Progenitor cell of endocrine pancreas (in vitro differentiated cells): ENCODE measurements around the gene NFATC2. TPM values are rescaled to one million over a fixed set of nuclear protein-coding genes. Genes with fewer than 3 reads are reported as not detected.

Experiments
- DNase-seq: peaks from one replicate; pipeline ENCODE4 v3.0.0; 2021; ENCODE audit warnings: low spot score; ENCODE audit not compliant: unreplicated experiment
- H3K27ac Mint-ChIP-seq: 2 replicates; pipeline ENCODE4 v1.8.0; 2021; ENCODE audit warnings: mild to moderate bottlenecking, moderate library complexity, mixed read lengths
- H3K27me3 Mint-ChIP-seq: 2 replicates; pipeline ENCODE4 v1.8.0; 2021; ENCODE audit warnings: mixed read lengths
- H3K36me3 Mint-ChIP-seq: 2 replicates; pipeline ENCODE4 v1.8.0; 2022; ENCODE audit warnings: mixed read lengths; ENCODE audit not compliant: insufficient read depth
- H3K4me1 Mint-ChIP-seq: 2 replicates; pipeline ENCODE4 v1.8.0; 2021; ENCODE audit warnings: low read depth, mixed read lengths
- H3K4me3 Mint-ChIP-seq: 2 replicates; pipeline ENCODE4 v1.8.0; 2021; ENCODE audit warnings: low read depth, mild to moderate bottlenecking, moderate library complexity, mixed read lengths
- H3K9me3 Mint-ChIP-seq: 2 replicates; pipeline ENCODE4 v1.8.0; 2021; ENCODE audit warnings: low read depth, mixed read lengths
- CTCF ChIP-seq: fragments of 200-600 bp; sonication (generic); IDR thresholded peaks from one replicate; pipeline ENCODE4 v1.5.0; 2021; ENCODE audit warnings: antibody characterized with exemption, mild to moderate bottlenecking; ENCODE audit not compliant: unreplicated experiment
- total RNA-seq: library from RNA; stranded (reverse); gene quantifications from 2 replicates; pipeline ENCODE4 v1.2.1, GENCODE V29; 2021

Gene NFATC2
- total RNA-seq, 1 donor from 2014 or later: 11.2 TPM

DNA sequence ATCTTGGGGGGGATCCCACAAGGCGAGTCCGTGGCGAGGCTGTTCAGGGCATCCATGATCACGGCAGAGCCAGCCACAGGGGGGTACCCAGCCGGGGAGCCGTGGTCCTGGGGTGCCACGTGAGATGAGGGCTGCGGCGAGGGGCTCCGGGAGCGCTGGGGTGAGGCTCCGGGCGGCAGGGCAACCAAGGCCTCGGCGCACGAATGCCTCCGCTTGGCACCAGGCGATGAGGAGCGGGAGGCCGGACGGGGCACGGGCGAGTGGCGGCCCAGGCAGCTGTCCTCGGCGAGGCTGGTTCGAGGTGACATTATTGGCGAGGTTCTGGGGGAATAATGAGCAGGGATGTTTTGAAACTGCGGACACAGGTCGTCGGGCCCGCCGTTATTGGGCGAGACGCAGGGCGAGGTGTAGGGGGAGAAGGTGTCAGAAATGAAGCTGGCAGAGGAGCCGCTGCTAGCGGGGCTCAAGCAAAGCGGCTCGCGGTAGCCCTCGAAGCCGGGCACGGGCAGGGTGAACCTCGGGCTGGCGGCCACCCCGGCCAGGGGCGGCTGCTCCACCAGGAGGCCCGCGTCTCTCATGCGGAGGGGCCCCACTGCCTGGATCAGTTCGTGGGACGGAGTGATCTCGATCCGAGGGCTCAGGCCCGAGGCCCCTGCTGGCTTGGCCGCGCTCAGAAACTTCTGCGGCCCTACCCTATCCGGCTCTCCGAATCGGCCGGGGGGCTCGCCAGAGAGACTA is 19.1 kb downstream of the NFATC2 start:
- no peaks in the 10 kb centered on the region for H3K27me3 Mint-ChIP-seq
- no peaks in the 10 kb centered on the region for H3K9me3 Mint-ChIP-seq
- H3K27ac Mint-ChIP-seq: no peak overlapping the region
- no peak for DNase-seq
- TF ChIP-seq CTCF: no peak
- H3K4me3 Mint-ChIP-seq: no peak overlapping the region
- H3K4me1 Mint-ChIP-seq: peaks cover 23% of the 10 kb centered on the region
- H3K36me3 Mint-ChIP-seq: peaks cover 16% of the 10 kb centered on the region

DNA sequence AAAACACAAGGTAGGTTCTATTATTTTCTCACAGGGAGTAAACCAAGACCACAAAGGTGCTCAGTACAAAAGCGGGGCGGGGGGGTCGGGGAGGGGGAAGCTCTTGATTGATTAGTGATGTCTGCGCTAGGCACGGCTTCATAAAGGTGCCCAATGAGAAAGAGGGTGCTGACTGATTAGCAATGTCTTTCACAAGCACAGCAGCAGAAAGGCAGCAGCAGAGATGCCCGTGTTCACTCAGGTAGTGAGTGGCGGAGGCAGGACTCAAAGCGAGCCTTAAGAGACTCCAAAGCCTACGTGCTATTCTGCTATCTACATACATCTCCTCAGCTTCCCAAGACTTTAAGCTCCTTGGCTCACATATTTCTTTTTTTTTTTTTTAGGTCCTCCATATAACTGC is 20.3 kb downstream of the NFATC2 start:
- H3K4me1 Mint-ChIP-seq: peaks cover 15% of the 10 kb centered on the region
- H3K9me3 Mint-ChIP-seq: no peaks in the 10 kb centered on the region
- no peak overlapping the region for H3K27ac Mint-ChIP-seq

DNA sequence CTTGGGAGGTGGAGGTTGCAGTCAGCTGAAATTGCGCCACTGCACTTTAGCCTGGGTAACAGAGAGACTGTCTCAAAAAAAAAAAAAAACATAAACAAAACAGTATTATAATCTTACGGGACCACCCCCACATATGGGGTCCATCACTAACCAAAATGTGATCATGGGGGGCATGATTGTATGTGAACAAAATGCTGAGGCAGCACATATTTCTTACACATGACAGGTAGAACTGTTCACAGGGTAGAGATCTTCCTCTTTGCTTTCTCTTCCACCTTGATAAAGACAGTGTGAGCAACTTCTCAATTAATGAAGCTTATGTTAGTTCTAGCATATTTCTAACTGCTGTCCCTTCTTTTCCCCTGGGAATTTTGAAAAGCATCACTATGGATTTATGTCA is 24.7 kb downstream of the NFATC2 start:
- no peaks in the 10 kb centered on the region for H3K4me1 Mint-ChIP-seq
- H3K36me3 Mint-ChIP-seq: peaks cover 14% of the 10 kb centered on the region
- no peaks in the 10 kb centered on the region for H3K27me3 Mint-ChIP-seq
- no peak overlapping the region for H3K4me3 Mint-ChIP-seq
- no peak for DNase-seq
- TF ChIP-seq CTCF: no peak
- H3K9me3 Mint-ChIP-seq: no peaks in the 10 kb centered on the region
- no peak overlapping the region for H3K27ac Mint-ChIP-seq

More for the DNA sequence above, 20.3 kb downstream of the NFATC2 start:
- no peaks in the 10 kb centered on the region for H3K27me3 Mint-ChIP-seq
- peaks cover 16% of the 10 kb centered on the region for H3K36me3 Mint-ChIP-seq
- DNase-seq: no peak
- no peak overlapping the region for H3K4me3 Mint-ChIP-seq
- no peak for TF ChIP-seq CTCF

- no peaks in the 10 kb centered on the region for H3K9me3 Mint-ChIP-seq
- TF ChIP-seq CTCF: no peak
- H3K27me3 Mint-ChIP-seq: no peaks in the 10 kb centered on the region
- peaks cover 10% of the 10 kb centered on the region for H3K36me3 Mint-ChIP-seq
- H3K4me3 Mint-ChIP-seq: no peak overlapping the region
- no peak overlapping the region for H3K27ac Mint-ChIP-seq
- DNase-seq: no peak
- no peaks in the 10 kb centered on the region for H3K4me1 Mint-ChIP-seq
Observed at GRCh38 chr20:51516855-51517254, 25.7 kb downstream of the NFATC2 start.

- Mint-ChIP-seq H3K4me3 (no peak overlapping the region), H3K27ac (no peak overlapping the region)
Observed at GRCh38 chr20:51514836-51515235, 27.7 kb downstream of the NFATC2 start.

More at GRCh38 chr20:51514836-51515235, 27.7 kb downstream of the NFATC2 start:
- TF ChIP-seq CTCF: no peak
- no peaks in the 10 kb centered on the region for H3K27me3 Mint-ChIP-seq
- no peaks in the 10 kb centered on the region for H3K4me1 Mint-ChIP-seq
- no peaks in the 10 kb centered on the region for H3K9me3 Mint-ChIP-seq
- DNase-seq: no peak
- H3K36me3 Mint-ChIP-seq: peaks cover 14% of the 10 kb centered on the region
